Gastrocnemius medialis (tissue), 4 donors: ENCODE data around the gene MTIF2.

ENCODE experiments used
- POLR2A ChIP-seq, 2 donors: fragments of 450-650 bp; IDR thresholded peaks; one replicate each; pipeline ENCODE4 v1.6.1; 2017; ENCODE audit warnings: antibody characterized with exemption in 2 of 2, mild to moderate bottlenecking in 2 of 2, moderate library complexity in 2 of 2
- TF ChIP-seq, protein P1 (sequence below), 5 experiments: fragments of 450-650 bp in 3 of 5; fragments of 200-600 bp in 2 of 5; sonication (generic) in 2 of 5; IDR thresholded peaks in 4 of 5; conservative IDR thresholded peaks in 1 of 5; 1 replicate in 4 of 5; 2 replicates in 1 of 5; pipeline ENCODE4 v1.5.1; 2016 to 2019; ENCODE audit warnings: antibody characterized with exemption in 5 of 5, mild to moderate bottlenecking in 3 of 5, moderate library complexity in 3 of 5

- TF ChIP-seq, protein P1, sequence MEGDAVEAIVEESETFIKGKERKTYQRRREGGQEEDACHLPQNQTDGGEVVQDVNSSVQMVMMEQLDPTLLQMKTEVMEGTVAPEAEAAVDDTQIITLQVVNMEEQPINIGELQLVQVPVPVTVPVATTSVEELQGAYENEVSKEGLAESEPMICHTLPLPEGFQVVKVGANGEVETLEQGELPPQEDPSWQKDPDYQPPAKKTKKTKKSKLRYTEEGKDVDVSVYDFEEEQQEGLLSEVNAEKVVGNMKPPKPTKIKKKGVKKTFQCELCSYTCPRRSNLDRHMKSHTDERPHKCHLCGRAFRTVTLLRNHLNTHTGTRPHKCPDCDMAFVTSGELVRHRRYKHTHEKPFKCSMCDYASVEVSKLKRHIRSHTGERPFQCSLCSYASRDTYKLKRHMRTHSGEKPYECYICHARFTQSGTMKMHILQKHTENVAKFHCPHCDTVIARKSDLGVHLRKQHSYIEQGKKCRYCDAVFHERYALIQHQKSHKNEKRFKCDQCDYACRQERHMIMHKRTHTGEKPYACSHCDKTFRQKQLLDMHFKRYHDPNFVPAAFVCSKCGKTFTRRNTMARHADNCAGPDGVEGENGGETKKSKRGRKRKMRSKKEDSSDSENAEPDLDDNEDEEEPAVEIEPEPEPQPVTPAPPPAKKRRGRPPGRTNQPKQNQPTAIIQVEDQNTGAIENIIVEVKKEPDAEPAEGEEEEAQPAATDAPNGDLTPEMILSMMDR (IDR thresholded peaks at IDR 0.05 in 4 of 5, conservative IDR thresholded peaks at IDR 0.05 in 1 of 5): peak in 2 of 5 experiments; percentile 9 to 16
- TF ChIP-seq POLR2A (IDR thresholded peaks at IDR 0.05): peak; percentile 85 to 87
These were observed 36.8 kb downstream of the MTIF2 start, which contains the start of the genes CLHC1 and RPS27A for GRCh38 chr2:55232084-55232862.
